ENCODE results near the gene FOCAD. TPM values are rescaled to one million over a fixed set of nuclear protein-coding genes. Genes with fewer than 3 reads are reported as not detected.

Gene FOCAD
- total RNA-seq, 1 donor: 80.3 TPM

DNA sequence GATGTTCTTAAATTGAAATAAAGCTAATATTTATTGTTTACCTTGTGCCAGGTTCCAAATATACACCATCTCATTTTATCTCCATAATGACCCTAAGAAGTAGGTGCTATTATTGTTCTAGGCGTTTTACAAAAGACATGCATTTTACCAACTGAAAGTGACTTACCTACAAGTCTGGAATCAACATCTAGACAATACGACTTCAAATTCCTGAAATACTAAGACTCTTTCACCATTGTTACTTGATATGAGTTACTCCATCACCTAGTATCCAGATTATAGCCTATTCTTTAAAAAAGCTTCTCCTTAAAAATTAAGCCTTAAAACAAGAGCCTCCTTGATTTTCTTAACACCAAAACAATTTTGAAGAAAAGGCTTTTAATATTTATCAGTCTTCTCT lies 334.1 kb downstream of the FOCAD start:
- DNase-seq (ENCODE audit: low read depth): no peak
- TF ChIP-seq, protein P1, sequence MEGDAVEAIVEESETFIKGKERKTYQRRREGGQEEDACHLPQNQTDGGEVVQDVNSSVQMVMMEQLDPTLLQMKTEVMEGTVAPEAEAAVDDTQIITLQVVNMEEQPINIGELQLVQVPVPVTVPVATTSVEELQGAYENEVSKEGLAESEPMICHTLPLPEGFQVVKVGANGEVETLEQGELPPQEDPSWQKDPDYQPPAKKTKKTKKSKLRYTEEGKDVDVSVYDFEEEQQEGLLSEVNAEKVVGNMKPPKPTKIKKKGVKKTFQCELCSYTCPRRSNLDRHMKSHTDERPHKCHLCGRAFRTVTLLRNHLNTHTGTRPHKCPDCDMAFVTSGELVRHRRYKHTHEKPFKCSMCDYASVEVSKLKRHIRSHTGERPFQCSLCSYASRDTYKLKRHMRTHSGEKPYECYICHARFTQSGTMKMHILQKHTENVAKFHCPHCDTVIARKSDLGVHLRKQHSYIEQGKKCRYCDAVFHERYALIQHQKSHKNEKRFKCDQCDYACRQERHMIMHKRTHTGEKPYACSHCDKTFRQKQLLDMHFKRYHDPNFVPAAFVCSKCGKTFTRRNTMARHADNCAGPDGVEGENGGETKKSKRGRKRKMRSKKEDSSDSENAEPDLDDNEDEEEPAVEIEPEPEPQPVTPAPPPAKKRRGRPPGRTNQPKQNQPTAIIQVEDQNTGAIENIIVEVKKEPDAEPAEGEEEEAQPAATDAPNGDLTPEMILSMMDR (IDR thresholded peaks at IDR 0.05; ENCODE audit: insufficient read depth, low read length): no peak
- no peak overlapping the region for H3K4me3 ChIP-seq (ENCODE audit: low read depth, low read length)

DNA sequence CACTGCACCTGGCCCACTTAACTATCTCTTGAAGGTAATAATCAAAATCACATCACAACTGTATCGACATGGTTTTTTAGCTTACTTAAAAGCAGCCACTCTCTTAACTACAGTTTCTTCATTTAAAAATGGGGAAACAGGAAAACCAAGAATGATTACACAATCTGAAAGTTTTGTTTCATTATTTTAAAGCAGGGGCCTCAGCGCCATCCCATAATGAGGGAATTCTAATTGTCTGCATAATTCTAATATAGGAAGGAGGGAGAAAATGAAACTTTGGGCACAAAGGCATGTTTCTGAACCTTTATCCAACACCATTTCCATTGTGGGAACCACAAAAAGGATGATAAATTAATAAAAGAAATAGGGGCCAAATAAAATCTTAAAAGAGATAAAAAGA lies 339.8 kb downstream of the FOCAD start:
- TF ChIP-seq, protein P1 (IDR thresholded peaks at IDR 0.05; ENCODE audit: insufficient read depth, low read length): no peak
- H3K4me3 ChIP-seq (ENCODE audit: low read depth, low read length): no peak overlapping the region
- no peak for DNase-seq (ENCODE audit: low read depth)

DNA sequence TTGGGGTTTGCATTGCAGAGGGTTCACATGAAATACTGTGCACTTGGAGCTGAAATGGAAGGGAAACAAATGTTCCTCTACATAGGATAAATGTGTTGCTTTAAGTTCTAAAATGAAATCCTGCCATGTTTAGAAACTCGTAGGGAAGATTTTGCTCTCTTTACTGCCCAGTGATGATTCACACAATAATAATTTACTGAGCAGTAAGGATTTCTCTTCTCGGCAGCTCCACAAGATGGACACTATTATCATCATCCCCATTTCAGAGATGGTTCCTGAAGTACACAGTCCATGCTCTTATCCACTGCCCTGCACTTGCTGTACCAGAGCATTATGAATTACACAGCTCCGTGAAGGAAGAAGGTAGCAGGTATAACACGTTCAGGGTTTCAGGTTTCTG lies 343.2 kb downstream of the FOCAD start:
- DNase-seq (ENCODE audit: low read depth): peak; percentile 24
- no peak overlapping the region for H3K4me3 ChIP-seq (ENCODE audit: low read depth, low read length)
- TF ChIP-seq, protein P1 (IDR thresholded peaks at IDR 0.05; ENCODE audit: insufficient read depth, low read length): no peak

DNA sequence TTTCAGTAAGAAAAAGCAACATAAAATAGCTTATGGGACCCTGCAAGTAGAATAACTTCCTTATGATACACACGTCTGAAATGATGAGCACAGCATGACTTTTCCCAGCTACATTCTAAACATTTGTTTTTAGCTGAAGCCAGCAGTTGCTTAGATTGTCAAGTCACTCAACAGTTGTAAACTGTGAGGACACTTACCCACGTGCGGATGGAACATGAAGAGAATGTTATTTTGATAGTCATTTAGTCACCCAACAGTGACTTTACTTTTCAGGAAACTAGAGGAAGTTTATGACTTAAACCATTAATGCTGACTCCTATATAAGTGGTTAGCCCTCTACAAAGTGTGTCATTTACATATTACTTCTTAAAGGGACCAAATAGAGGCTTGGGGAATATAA lies 344.4 kb downstream of the FOCAD start:
- DNase-seq (ENCODE audit: low read depth): no peak
- H3K4me3 ChIP-seq (ENCODE audit: low read depth, low read length): no peak overlapping the region
- TF ChIP-seq, protein P1 (IDR thresholded peaks at IDR 0.05; ENCODE audit: insufficient read depth, low read length): no peak

DNA sequence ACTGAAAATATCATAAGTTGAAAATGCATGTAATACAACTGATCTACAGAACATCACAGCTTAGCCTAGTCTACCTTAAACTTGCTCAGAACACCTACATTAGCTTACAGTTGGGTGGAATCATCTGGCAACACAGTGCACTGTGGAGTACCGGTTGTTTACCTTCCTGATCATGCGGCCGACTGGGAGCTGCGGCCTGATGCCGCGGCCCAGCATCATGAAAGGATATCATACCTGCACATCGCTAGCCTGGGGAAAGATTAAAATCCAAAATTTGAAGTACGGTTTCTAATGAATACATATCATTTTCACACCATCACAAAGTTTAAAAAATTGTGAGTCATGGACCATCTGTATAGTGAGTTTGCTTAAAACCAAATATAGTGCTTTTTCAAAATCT lies 345.6 kb downstream of the FOCAD start:
- no peak for DNase-seq (ENCODE audit: low read depth)
- no peak overlapping the region for H3K4me3 ChIP-seq (ENCODE audit: low read depth, low read length)
- TF ChIP-seq, protein P1 (IDR thresholded peaks at IDR 0.05; ENCODE audit: insufficient read depth, low read length): no peak

DNA sequence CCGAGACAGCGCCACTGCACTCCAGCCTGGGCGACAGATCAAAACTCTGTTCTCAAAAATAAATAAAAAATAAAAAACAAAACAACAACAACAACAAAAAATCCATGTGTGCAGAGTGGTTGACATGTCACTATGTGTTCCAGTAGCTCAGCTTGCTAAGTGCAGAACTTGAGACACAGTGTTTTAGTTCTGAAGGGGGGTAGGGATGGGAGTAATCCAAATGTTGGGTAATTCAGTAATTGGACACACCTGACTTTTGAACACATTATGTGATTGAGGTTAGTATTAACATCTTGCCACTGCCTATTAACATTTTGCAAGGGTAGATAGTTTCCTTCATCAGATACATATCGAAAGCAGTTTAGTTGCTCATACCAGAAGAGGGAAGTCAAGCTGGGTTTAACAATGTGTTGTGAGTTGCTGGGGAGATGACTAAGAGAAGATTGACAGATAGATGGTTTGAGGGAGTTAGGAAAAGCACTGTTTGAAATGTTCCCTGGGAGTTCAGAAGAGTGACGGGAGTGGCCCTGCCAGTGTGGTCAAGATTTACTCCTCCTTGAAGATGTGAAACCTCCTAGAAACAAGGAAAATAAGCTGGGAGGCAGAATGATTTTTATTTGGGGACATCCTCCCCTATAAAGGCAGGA lies 346.5 kb downstream of the FOCAD start:
- DNase-seq (ENCODE audit: low read depth): peak; percentile 12
- TF ChIP-seq, protein P1 (IDR thresholded peaks at IDR 0.05; ENCODE audit: insufficient read depth, low read length): no peak
- peak overlapping the region; percentile 63 for H3K4me3 ChIP-seq (ENCODE audit: low read depth, low read length)

All from fibroblast of the aortic adventitia (primary cell).